Measurements from ENCODE around the gene PHKG1.
"Not testable (repeated sequence)": the region's sequence is repeated elsewhere in the genome, so short reads cannot be mapped to it uniquely, and the experiment has no call there.

PHKG1 gene

GRCh38 chr7:56092789-56093531 is at the start of gene PHKG1:
PHKG1 (minus strand) TSS chr7:56092952; CDS start chr7:56088941, 4,011 bp downstream.
- ATAC-seq (replicated peaks; ENCODE audit: extremely low read depth, poor library complexity, severe bottlenecking) = no peak
- no peak within 1 kb of the TSS for H3K4me3 Mint-ChIP-seq
- H3K9me3 Mint-ChIP-seq = no peaks in the 10 kb centered on the region
- no peaks in the 10 kb centered on the region for H3K4me1 Mint-ChIP-seq
- no peak for DNase-seq (ENCODE audit: low spot score in 2 of 2)
- H3K27ac Mint-ChIP-seq (ENCODE audit: low read depth) = no peak within 1 kb of the TSS
- peaks cover 18% of the 10 kb centered on the region for H3K36me3 Mint-ChIP-seq (ENCODE audit: insufficient read depth)
- no peaks in the 10 kb centered on the region for H3K27me3 Mint-ChIP-seq

GRCh38 chr7:56131062-56131461 is 38.3 kb upstream of the PHKG1 start:
- ATAC-seq (replicated peaks; ENCODE audit: extremely low read depth, poor library complexity, severe bottlenecking); H3K36me3 Mint-ChIP-seq (ENCODE audit: insufficient read depth); H3K27me3 Mint-ChIP-seq; H3K27ac Mint-ChIP-seq (ENCODE audit: low read depth); H3K9me3 Mint-ChIP-seq; H3K4me3 Mint-ChIP-seq; DNase-seq (ENCODE audit: low spot score in 2 of 2); H3K4me1 Mint-ChIP-seq: not testable (repeated sequence)

DNA sequence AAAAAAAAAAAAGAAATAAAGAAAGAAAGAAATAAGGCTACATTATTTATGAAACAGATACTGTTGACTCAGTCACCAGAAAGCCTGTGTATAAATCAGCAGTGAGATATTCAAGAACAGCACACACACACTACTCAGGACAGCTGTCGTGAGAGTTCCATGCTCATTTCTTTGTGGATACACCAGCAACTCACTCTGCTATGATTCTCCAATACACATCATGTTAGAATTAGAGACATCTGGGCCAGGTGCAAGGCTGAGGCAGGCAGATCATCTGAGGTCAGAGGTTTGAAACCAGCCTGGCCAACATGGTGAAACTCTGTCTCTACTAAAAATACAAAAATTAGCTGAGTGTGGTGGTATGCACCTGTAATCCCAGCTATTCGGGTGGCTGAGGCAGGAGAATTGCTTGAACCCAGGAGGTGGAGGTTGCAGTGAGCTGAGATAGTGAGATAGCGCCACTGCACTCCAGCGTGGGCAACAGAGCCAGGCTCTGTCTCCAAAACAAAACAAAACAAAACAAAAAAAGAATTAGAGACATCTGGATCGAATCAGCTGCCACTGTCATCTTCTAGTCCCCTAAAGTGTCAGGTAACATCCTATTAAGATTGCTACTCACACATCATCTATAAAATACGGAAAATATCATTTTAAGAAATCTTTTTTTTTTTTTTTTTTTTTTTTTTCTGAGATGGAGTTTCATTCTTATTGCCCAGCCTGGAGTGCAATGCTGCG is 34.7 kb upstream of the PHKG1 start:
- ATAC-seq (replicated peaks; ENCODE audit: extremely low read depth, poor library complexity, severe bottlenecking) = no peak
- no peaks in the 10 kb centered on the region for H3K9me3 Mint-ChIP-seq

GRCh38 chr7:56125831-56126230 is 33.1 kb upstream of the PHKG1 start:
- Mint-ChIP-seq H3K27ac (ENCODE audit: low read depth) (no peak overlapping the region), H3K4me1 (no peaks in the 10 kb centered on the region), H3K36me3 (ENCODE audit: insufficient read depth) (no peaks in the 10 kb centered on the region), H3K9me3 (no peaks in the 10 kb centered on the region), H3K4me3 (no peak overlapping the region), H3K27me3 (peaks cover 10% of the 10 kb centered on the region)
- no peak for ATAC-seq (replicated peaks; ENCODE audit: extremely low read depth, poor library complexity, severe bottlenecking)
- no peak for DNase-seq (ENCODE audit: low spot score in 2 of 2)

More for the DNA sequence above, 34.7 kb upstream of the PHKG1 start:
- no peak for DNase-seq (ENCODE audit: low spot score in 2 of 2)
- no peaks in the 10 kb centered on the region for H3K4me1 Mint-ChIP-seq
- no peak overlapping the region for H3K4me3 Mint-ChIP-seq
- no peak overlapping the region for H3K27ac Mint-ChIP-seq (ENCODE audit: low read depth)
- no peaks in the 10 kb centered on the region for H3K36me3 Mint-ChIP-seq (ENCODE audit: insufficient read depth)
- peaks cover 10% of the 10 kb centered on the region for H3K27me3 Mint-ChIP-seq

- ATAC-seq (replicated peaks; ENCODE audit: extremely low read depth, poor library complexity, severe bottlenecking) = no peak
- H3K4me3 Mint-ChIP-seq = no peak overlapping the region
- no peak for DNase-seq (ENCODE audit: low spot score in 2 of 2)
- no peaks in the 10 kb centered on the region for H3K4me1 Mint-ChIP-seq
- H3K27ac Mint-ChIP-seq (ENCODE audit: low read depth) = no peak overlapping the region
- no peaks in the 10 kb centered on the region for H3K9me3 Mint-ChIP-seq
- H3K27me3 Mint-ChIP-seq = peaks cover 10% of the 10 kb centered on the region
- no peaks in the 10 kb centered on the region for H3K36me3 Mint-ChIP-seq (ENCODE audit: insufficient read depth)
These were observed 32.2 kb upstream of the PHKG1 start for GRCh38 chr7:56124981-56125380.

DNA sequence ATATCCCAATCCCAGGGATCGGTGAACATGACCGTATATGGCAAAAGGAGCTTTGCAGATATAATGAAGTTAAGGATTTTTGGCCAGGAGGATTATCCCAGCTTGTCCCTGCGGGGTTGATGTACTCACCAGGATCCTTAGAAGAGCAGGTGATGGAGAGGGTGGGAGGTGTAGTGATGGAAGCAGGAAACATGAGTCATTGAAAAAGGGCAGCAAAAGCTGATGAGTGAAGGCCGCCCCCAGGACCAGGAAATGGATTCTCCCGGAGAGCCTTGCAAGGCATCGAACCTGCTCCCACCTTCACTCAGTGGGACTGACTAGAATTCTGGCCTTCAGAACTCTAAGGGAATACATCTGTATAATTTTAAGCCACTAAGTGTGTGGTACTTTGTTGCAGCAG is 28.7 kb upstream of the PHKG1 start:
- ATAC-seq (replicated peaks; ENCODE audit: extremely low read depth, poor library complexity, severe bottlenecking) (no peak), DNase-seq (ENCODE audit: low spot score in 2 of 2) (no peak)
- no peaks in the 10 kb centered on the region for H3K4me1 Mint-ChIP-seq
- H3K36me3 Mint-ChIP-seq (ENCODE audit: insufficient read depth) = no peaks in the 10 kb centered on the region
- no peak overlapping the region for H3K4me3 Mint-ChIP-seq
- H3K9me3 Mint-ChIP-seq = no peaks in the 10 kb centered on the region
- H3K27me3 Mint-ChIP-seq = peaks cover 22% of the 10 kb centered on the region
- H3K27ac Mint-ChIP-seq (ENCODE audit: low read depth) = no peak overlapping the region

DNA sequence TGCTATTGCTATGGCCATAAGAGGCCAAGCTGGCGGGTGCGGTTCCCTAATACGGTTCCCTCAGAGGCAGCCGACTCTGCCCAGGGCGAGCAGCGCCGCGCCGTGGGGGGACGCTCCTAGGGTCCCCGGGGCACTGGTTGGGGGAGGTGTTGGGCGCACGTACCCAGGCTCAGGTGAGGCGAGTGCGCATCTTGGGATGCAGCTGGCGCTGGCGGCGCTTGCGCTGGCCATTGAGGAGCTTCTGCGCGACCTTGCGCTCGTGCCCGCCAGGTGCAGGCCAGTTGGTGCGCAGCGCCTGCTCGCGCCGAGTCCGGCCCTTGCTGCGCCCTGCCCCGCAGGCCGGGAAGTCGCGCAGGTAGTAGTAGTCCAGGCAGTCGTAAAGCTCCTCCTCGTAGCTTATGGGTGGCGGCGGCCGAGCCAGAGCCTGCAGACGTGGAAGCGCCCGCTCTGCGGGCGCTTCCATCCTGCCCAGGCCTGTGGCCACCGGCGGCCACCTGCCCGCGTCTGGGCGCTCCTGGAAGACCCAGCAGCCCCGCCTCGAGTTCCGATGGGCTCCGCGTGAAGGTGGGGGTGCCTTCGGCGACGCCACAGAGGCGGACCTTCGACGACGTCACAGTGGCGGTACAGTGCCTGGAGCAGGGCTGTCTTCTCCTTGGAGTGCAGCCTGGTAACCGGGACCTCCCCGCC is 23.2 kb upstream of the PHKG1 start, which contains the start of gene NUPR2:
Gene NUPR2 (minus strand): TSS at position 566 of the 687 bp plus-strand sequence. CDS start 103 bp downstream, at position 463.
- DNase-seq (ENCODE audit: low spot score in 2 of 2) (no peak), ATAC-seq (replicated peaks; ENCODE audit: extremely low read depth, poor library complexity, severe bottlenecking) (no peak)
- no peak within 1 kb of the TSS for H3K27ac Mint-ChIP-seq (ENCODE audit: low read depth)
- H3K4me3 Mint-ChIP-seq = no peak within 1 kb of the TSS
- H3K27me3 Mint-ChIP-seq = peaks cover 26% of the 10 kb centered on the region
- no peaks in the 10 kb centered on the region for H3K4me1 Mint-ChIP-seq
- H3K9me3 Mint-ChIP-seq = no peaks in the 10 kb centered on the region
- no peaks in the 10 kb centered on the region for H3K36me3 Mint-ChIP-seq (ENCODE audit: insufficient read depth)

DNA sequence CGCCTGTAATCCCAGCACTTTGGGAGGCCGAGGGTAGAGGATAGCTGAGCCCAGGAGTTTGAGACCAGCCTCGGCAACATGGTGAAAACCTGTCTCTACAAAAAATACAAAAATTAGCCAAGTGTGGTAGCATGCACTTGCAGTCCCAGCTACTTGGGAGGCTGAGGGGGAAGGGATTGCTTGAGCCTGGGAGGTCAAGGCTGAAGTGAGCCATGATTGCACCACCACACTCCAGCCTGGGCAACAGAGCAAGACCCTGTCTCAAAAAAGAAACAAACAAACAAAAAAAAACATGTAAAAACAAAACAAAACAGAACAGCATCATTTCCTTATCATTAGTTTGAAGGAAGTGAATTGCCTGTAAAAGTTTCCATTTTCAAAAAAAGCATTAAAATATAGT is 19.5 kb upstream of the PHKG1 start:
- not testable (repeated sequence) for H3K36me3 Mint-ChIP-seq (ENCODE audit: insufficient read depth); ATAC-seq (replicated peaks; ENCODE audit: extremely low read depth, poor library complexity, severe bottlenecking); DNase-seq (ENCODE audit: low spot score in 2 of 2); H3K4me1 Mint-ChIP-seq; H3K27ac Mint-ChIP-seq (ENCODE audit: low read depth); H3K4me3 Mint-ChIP-seq; H3K9me3 Mint-ChIP-seq
- H3K27me3 Mint-ChIP-seq = peaks cover 11% of the 10 kb centered on the region

DNA sequence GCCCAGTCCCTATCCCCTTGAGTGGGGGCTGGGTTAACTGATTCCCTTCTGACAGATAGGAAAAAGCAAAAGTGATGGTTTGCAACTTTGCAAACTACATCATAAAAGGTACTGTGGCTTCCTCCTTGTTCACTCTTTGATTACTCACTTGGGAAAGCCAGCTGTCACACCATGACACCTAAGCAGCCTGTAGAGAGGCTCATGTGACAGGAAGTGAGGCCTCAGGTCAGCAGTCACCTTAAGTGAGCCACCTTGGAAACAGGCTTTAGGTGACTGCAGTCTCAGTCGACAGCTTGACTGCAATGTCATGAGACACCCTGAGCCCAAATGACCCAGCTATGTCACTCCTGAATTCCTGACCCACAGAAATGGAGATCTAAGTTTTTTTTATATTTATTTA is 17.9 kb upstream of the PHKG1 start:
- H3K4me1 Mint-ChIP-seq = peaks cover 17% of the 10 kb centered on the region
- H3K27me3 Mint-ChIP-seq = no peaks in the 10 kb centered on the region
- no peaks in the 10 kb centered on the region for H3K9me3 Mint-ChIP-seq
- H3K36me3 Mint-ChIP-seq (ENCODE audit: insufficient read depth) = peaks cover 10% of the 10 kb centered on the region
- ATAC-seq (replicated peaks; ENCODE audit: extremely low read depth, poor library complexity, severe bottlenecking) (no peak), DNase-seq (ENCODE audit: low spot score in 2 of 2) (no peak)
- no peak overlapping the region for H3K27ac Mint-ChIP-seq (ENCODE audit: low read depth)
- no peak overlapping the region for H3K4me3 Mint-ChIP-seq

- Mint-ChIP-seq H3K4me1 (peaks cover 27% of the 10 kb centered on the region), H3K9me3 (no peaks in the 10 kb centered on the region), H3K27me3 (no peaks in the 10 kb centered on the region), H3K27ac (ENCODE audit: low read depth) (peak overlapping the region; percentile 98), H3K36me3 (ENCODE audit: insufficient read depth) (peaks cover 23% of the 10 kb centered on the region), H3K4me3 (no peak overlapping the region)
- DNase-seq (ENCODE audit: low spot score in 2 of 2) (no peak), ATAC-seq (replicated peaks; ENCODE audit: extremely low read depth, poor library complexity, severe bottlenecking) (no peak)
These were observed 15.2 kb upstream of the PHKG1 start for GRCh38 chr7:56107954-56108258.

GRCh38 chr7:56106108-56107073 is 13.6 kb upstream of the PHKG1 start, which contains the start of gene CHCHD2:
CHCHD2 (minus strand) TSS chr7:56106476; CDS start chr7:56106413, 63 bp downstream.
- Mint-ChIP-seq H3K4me1 (peaks cover 27% of the 10 kb centered on the region), H3K27me3 (no peaks in the 10 kb centered on the region), H3K27ac (ENCODE audit: low read depth) (peak within 1 kb of the TSS; percentile 98), H3K36me3 (ENCODE audit: insufficient read depth) (peaks cover 33% of the 10 kb centered on the region), H3K4me3 (peak within 1 kb of the TSS; percentile 99), H3K9me3 (no peaks in the 10 kb centered on the region)
- ATAC-seq (replicated peaks; ENCODE audit: extremely low read depth, poor library complexity, severe bottlenecking) (peak; percentile 96), DNase-seq (ENCODE audit: low spot score in 2 of 2) (peak; percentile 79 to 90)

DNA sequence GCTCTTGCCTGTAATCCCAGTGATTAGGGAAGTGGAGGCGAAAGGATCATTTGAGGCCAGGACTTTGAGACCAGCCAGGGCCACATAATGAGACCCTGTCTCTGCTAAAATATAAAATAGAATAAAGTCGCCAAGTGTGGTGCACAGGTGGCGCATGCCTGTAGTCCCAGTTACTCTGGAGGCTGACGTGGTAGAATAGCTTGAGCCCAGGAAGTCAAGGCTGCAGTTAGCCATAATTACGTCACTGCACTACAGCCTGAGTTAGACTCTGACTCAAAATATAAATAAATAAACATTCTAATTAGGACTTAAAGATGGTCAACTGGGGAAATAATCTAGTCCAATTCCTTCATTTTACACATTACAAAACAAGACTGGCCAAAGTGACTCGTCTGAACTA is 12.8 kb upstream of the PHKG1 start:
- Mint-ChIP-seq H3K27ac (ENCODE audit: low read depth) (peak overlapping the region; percentile 98), H3K36me3 (ENCODE audit: insufficient read depth) (peaks cover 42% of the 10 kb centered on the region), H3K27me3 (no peaks in the 10 kb centered on the region), H3K4me3 (peak overlapping the region; percentile 99), H3K4me1 (peaks cover 27% of the 10 kb centered on the region), H3K9me3 (no peaks in the 10 kb centered on the region)
- ATAC-seq (replicated peaks; ENCODE audit: extremely low read depth, poor library complexity, severe bottlenecking) = peak; percentile 34
- DNase-seq (ENCODE audit: low spot score in 2 of 2) = no peak
